CD14-positive monocyte (primary cell): ENCODE results near the gene ZFP64. TPM values are rescaled to one million over a fixed set of nuclear protein-coding genes. Genes with fewer than 3 reads are reported as not detected.

Experiments
- DNase-seq, 3 donors: peaks; one replicate each; pipeline ENCODE4 v3.0.0-alpha.2; 2011 to 2022
- H2AFZ ChIP-seq: 2 replicates; pipeline ENCODE4 v1.6.0; 2012; ENCODE audit warnings: mild to moderate bottlenecking, low read depth, low read length, inconsistent platforms; ENCODE audit not compliant: insufficient read depth, poor library complexity, severe bottlenecking
- H3K27ac ChIP-seq, 2 donors: 1 replicate in 1 of 2; 2 replicates in 1 of 2; pipeline ENCODE4 v1.5.1; 2012 to 2013; ENCODE audit warnings: low read length in 2 of 2, control low read depth in 1 of 2, inconsistent platforms in 1 of 2, low read depth in 1 of 2, mild to moderate bottlenecking in 1 of 2
- H3K27me3 ChIP-seq, 2 donors: one replicate each; pipeline versions ENCODE4 v1.6.0 to v1.6.1; 2011 to 2013; ENCODE audit warnings: low read length in 2 of 2; ENCODE audit not compliant: control insufficient read depth in 2 of 2, insufficient read depth in 2 of 2
- H3K36me3 ChIP-seq, 2 donors: replicated peaks in 1 of 2; 1 replicate in 1 of 2; 2 replicates in 1 of 2; pipeline versions ENCODE4 v1.5.1 to v1.6.1; 2012 to 2013; ENCODE audit warnings: low read length in 2 of 2, control low read depth in 1 of 2, inconsistent platforms in 1 of 2, mild to moderate bottlenecking in 1 of 2; ENCODE audit not compliant: insufficient read depth in 2 of 2, control insufficient read depth in 1 of 2
- H3K4me1 ChIP-seq, 2 donors: 1 replicate in 1 of 2; 2 replicates in 1 of 2; pipeline versions ENCODE4 v1.5.1 to v1.6.1; 2012 to 2013; ENCODE audit warnings: low read length in 2 of 2, control low read depth in 1 of 2, inconsistent platforms in 1 of 2, mild to moderate bottlenecking in 1 of 2, moderate library complexity in 1 of 2; ENCODE audit not compliant: insufficient read depth in 2 of 2, control insufficient read depth in 1 of 2
- H3K4me2 ChIP-seq: replicated peaks from 2 replicates; pipeline ENCODE3; 2012; ENCODE audit warnings: low read length, moderate library complexity, mild to moderate bottlenecking; ENCODE audit not compliant: poor library complexity, severe bottlenecking; ENCODE audit errors: extremely low read depth
- H3K4me3 ChIP-seq, 3 experiments: fragments of 200-600 bp in 1 of 3; sonication (generic) in 1 of 3; replicated peaks in 1 of 3; 1 replicate in 2 of 3; 2 replicates in 1 of 3; pipeline ENCODE4 v1.5.1; 2011 to 2013; ENCODE audit warnings: low read length in 3 of 3, mild to moderate bottlenecking in 3 of 3, control low read depth in 2 of 3, low read depth in 2 of 3, inconsistent platforms in 1 of 3, moderate library complexity in 1 of 3
- H3K79me2 ChIP-seq: 2 replicates; pipeline ENCODE4 v1.6.0; 2012; ENCODE audit warnings: mild to moderate bottlenecking, control low read depth, inconsistent platforms, low read length, moderate library complexity; ENCODE audit not compliant: insufficient read depth
- H3K9ac ChIP-seq: 2 replicates; pipeline ENCODE4 v1.6.0; 2017; ENCODE audit warnings: low read length, mild to moderate bottlenecking; ENCODE audit not compliant: insufficient read depth, poor library complexity, severe bottlenecking
- H3K9me3 ChIP-seq, 2 donors: replicated peaks in 1 of 2; 1 replicate in 1 of 2; 2 replicates in 1 of 2; pipeline versions ENCODE4 v1.5.1 to v1.6.1; 2012 to 2013; ENCODE audit warnings: low read length in 2 of 2, control low read depth in 1 of 2; ENCODE audit not compliant: control insufficient read depth in 1 of 2, insufficient read depth in 1 of 2
- H4K20me1 ChIP-seq: 2 replicates; pipeline ENCODE4 v1.6.0; 2012; ENCODE audit warnings: mild to moderate bottlenecking, low read length, control low read depth, moderate library complexity; ENCODE audit not compliant: insufficient read depth
- H3K27ac Mint-ChIP-seq, 7 donors: one replicate each; pipeline ENCODE4 v1.8.0; 2020; ENCODE audit warnings: mild to moderate bottlenecking in 7 of 7, mixed read lengths in 7 of 7, moderate library complexity in 6 of 7, inconsistent platforms in 2 of 7
- H3K27me3 Mint-ChIP-seq, 3 donors: one replicate each; pipeline ENCODE4 v1.8.0; 2021 to 2022; ENCODE audit warnings: low read depth in 3 of 3, mild to moderate bottlenecking in 3 of 3, mixed read lengths in 3 of 3, moderate library complexity in 3 of 3, inconsistent platforms in 1 of 3
- H3K36me3 Mint-ChIP-seq, 2 donors: one replicate each; pipeline ENCODE4 v1.8.0; 2020; ENCODE audit warnings: mixed read lengths in 2 of 2, inconsistent platforms in 1 of 2, mild to moderate bottlenecking in 1 of 2
- H3K4me1 Mint-ChIP-seq: one replicate; pipeline ENCODE4 v1.8.0; 2020; ENCODE audit warnings: mild to moderate bottlenecking, mixed read lengths
- H3K4me3 Mint-ChIP-seq, 2 donors: one replicate each; pipeline ENCODE4 v1.8.0; 2020; ENCODE audit warnings: mild to moderate bottlenecking in 2 of 2, mixed read lengths in 2 of 2, moderate library complexity in 1 of 2
- H3K9me3 Mint-ChIP-seq, 7 donors: one replicate each; pipeline ENCODE4 v1.8.0; 2020 to 2022; ENCODE audit warnings: mixed read lengths in 7 of 7, mild to moderate bottlenecking in 6 of 7, moderate library complexity in 6 of 7, inconsistent platforms in 2 of 7
- WGBS: methylation state at CpG from one replicate; pipeline ENCODE4 v1.1.5; 2013; ENCODE audit warnings: missing lambda C conversion rate; ENCODE audit not compliant: insufficient coverage; 5-methylcytosine and 5-hydroxymethylcytosine counted together
- intact Hi-C, 2 donors: fragments of 100-400 bp; cut with micrococcal nuclease; formaldehyde crosslinking; loops; one replicate each; pipeline versions ENCODE4 v1.15.0 to v1.15.1; 2023
- polyA plus RNA-seq, 3 donors: library from polyadenylated mRNA; depleted of rRNA in 1 of 3; unstranded in 2 of 3; stranded (reverse) in 1 of 3; fragments of 300-500 nt in 2 of 3; fragments of >200 nt in 1 of 3; fragmentation: Illumina TruSeq in 2 of 3; gene quantifications; 1 replicate in 2 of 3; 2 replicates in 1 of 3; pipeline ENCODE4 v1.2.3, GENCODE V29; 2012 to 2021
- TF ChIP-seq, protein P1 (sequence below): fragments of 200-600 bp; IDR thresholded peaks from one replicate; pipeline ENCODE4 v1.8.0; 2022; ENCODE audit warnings: antibody characterized with exemption, mild to moderate bottlenecking

The ZFP64 gene
- polyA plus RNA-seq, 3 donors: 2.9 to 7.3 (median 4.9) TPM

DNA sequence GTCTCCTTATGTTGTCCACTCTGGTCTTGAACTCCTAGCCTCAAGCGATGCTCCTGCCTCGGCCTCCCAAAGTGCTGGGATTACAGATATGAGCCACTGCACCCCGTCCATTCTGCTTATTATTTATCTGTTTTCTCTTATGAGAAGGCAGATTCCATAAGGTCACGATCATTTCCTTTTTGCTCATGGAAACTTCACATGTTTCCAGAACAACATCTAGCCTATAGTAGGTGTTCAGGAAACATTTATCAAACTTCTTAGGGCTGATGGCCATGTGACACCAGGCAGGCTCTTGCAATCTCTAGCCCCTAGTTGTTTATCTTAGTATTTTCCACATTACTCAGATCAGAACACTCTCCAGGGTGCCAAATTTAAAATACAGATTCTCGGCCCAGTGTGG is 61.2 kb downstream of the ZFP64 start:
- Mint-ChIP-seq H3K4me1 (peaks cover 16% of the 10 kb centered on the region), H3K27ac (no peak overlapping the region), H3K9me3 (peaks cover 5 to 15% (median 12%) of the 10 kb centered on the region in 7 donors), H3K36me3 (no peaks in the 10 kb centered on the region), H3K27me3 (peaks cover 0 to 4% (median 1%) of the 10 kb centered on the region in 3 donors), H3K4me3 (no peak overlapping the region)
- H3K36me3 ChIP-seq: no peaks in the 10 kb centered on the region
- H3K9ac ChIP-seq: no peak overlapping the region
- DNase-seq: no peak
- peaks cover 12 to 20% of the 10 kb centered on the region in 2 donors for H3K4me1 ChIP-seq
- H3K79me2 ChIP-seq: no peaks in the 10 kb centered on the region
- H3K4me3 ChIP-seq: no peak overlapping the region
- H3K27me3 ChIP-seq: no peaks in the 10 kb centered on the region
- intact Hi-C loops: no loop called here
- H2AFZ ChIP-seq: no peak overlapping the region
- WGBS: 100% methylated on average over 2 of the region's 5 CpGs
- no peak overlapping the region for H3K4me2 ChIP-seq
- no peaks in the 10 kb centered on the region for H4K20me1 ChIP-seq
- TF ChIP-seq, protein P1, sequence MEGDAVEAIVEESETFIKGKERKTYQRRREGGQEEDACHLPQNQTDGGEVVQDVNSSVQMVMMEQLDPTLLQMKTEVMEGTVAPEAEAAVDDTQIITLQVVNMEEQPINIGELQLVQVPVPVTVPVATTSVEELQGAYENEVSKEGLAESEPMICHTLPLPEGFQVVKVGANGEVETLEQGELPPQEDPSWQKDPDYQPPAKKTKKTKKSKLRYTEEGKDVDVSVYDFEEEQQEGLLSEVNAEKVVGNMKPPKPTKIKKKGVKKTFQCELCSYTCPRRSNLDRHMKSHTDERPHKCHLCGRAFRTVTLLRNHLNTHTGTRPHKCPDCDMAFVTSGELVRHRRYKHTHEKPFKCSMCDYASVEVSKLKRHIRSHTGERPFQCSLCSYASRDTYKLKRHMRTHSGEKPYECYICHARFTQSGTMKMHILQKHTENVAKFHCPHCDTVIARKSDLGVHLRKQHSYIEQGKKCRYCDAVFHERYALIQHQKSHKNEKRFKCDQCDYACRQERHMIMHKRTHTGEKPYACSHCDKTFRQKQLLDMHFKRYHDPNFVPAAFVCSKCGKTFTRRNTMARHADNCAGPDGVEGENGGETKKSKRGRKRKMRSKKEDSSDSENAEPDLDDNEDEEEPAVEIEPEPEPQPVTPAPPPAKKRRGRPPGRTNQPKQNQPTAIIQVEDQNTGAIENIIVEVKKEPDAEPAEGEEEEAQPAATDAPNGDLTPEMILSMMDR: no peak
- H3K9me3 ChIP-seq: peaks cover 2 to 7% of the 10 kb centered on the region in 2 donors
- no peak overlapping the region for H3K27ac ChIP-seq

DNA sequence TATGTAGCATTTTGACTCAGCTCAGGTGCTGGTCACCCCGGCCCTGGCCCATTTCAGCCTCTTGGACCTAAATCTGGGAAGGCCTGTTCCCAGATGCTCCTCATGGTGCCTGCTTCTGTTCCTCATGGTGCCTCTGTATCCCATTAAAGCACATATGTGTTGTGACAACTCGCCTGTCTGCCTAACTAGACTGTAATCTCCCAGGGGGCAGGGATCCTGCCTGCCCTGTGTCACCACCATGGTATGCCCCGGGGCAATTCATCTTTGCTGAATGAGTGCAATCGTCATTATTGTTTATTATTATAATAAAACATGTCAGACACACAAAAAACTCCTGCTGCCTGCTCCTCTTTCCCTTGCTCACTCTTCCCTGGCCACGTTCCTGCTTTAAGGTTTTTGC is 62.0 kb downstream of the ZFP64 start:
- no peak overlapping the region for H3K27ac ChIP-seq
- no peaks in the 10 kb centered on the region for H3K79me2 ChIP-seq
- H3K36me3 Mint-ChIP-seq: no peaks in the 10 kb centered on the region
- no peaks in the 10 kb centered on the region for H3K27me3 ChIP-seq
- H3K9me3 Mint-ChIP-seq: peaks cover 5 to 15% (median 12%) of the 10 kb centered on the region in 7 donors
- no peak overlapping the region for H2AFZ ChIP-seq
- no peak overlapping the region for H3K4me3 Mint-ChIP-seq
- TF ChIP-seq, protein P1: no peak
- 100% methylated on average over 2 of the region's 5 CpGs for WGBS
- DNase-seq: no peak
- peaks cover 12 to 20% of the 10 kb centered on the region in 2 donors for H3K4me1 ChIP-seq
- H3K9me3 ChIP-seq: peaks cover 2 to 7% of the 10 kb centered on the region in 2 donors
- no peak overlapping the region for H3K27ac Mint-ChIP-seq
- H3K4me3 ChIP-seq: no peak overlapping the region
- H3K9ac ChIP-seq: no peak overlapping the region
- no peaks in the 10 kb centered on the region for H4K20me1 ChIP-seq
- peaks cover 17% of the 10 kb centered on the region for H3K4me1 Mint-ChIP-seq
- no peak overlapping the region for H3K4me2 ChIP-seq
- intact Hi-C loops: no loop called here
- H3K36me3 ChIP-seq: no peaks in the 10 kb centered on the region
- H3K27me3 Mint-ChIP-seq: peaks cover 0 to 5% (median 1%) of the 10 kb centered on the region in 3 donors
